Measurements from ENCODE around the gene MSI2. TPM values are rescaled to one million over a fixed set of nuclear protein-coding genes. Genes with fewer than 3 reads are reported as not detected.

Gene MSI2
- total RNA-seq, 2 experiments from 2014 or later, result 131 to 164 TPM

DNA sequence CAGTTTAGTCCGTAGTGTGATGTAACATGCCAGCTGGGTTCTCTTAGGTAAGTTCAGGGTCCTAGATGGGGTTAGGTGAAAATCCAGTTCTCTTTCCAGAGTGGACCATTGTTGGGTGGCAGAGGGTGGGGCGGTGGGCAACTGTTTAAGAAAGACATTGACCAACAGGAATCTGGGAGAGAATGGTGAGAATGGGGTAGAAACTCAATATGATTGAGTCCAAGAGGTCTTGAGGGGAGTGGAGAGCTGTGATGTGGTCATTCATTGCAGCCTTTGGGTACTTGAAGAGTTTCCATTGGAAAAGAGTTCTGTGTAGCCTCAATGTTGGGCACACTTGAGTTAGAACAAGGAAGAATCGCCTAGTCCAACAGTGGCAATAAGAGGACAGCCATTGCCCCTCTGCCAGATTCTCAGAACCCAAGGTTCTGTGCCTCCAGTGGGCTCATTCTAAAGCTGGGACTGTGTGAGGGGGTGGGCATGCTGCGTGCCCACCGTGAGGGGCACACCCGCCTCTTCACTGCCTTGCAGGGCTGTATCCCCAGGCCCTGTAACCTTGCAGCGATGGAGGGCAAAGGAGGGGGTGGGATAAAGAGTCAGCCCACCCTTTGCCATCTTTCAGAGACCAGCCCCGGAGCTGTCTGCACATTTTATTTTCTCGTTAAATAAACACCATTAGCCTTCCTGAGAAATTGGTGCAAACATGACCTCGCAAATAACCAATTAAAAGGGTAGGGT, 280.6 kb downstream of the MSI2 start:
- Histone ChIP-seq H3K9me3 (ENCODE audit: low read length) (no peaks in the 10 kb centered on the region), H4K20me1 (ENCODE audit: insufficient read depth, low read length) (no peaks in the 10 kb centered on the region), H3K4me1 (ENCODE audit: insufficient read depth, low read length, poor library complexity, severe bottlenecking) (peaks cover 25% of the 10 kb centered on the region), H3K9me2 (ENCODE audit: insufficient read depth, low read length) (no peaks in the 10 kb centered on the region), H3K4me3 (ENCODE audit: low read depth, low read length, poor library complexity, severe bottlenecking) (no peak overlapping the region), H3K36me3 (ENCODE audit: insufficient read depth, low read length) (0 out of 2 replicates have a peak, but pooled peaks cover 3% of the 10 kb centered on the region), H3K27ac (ENCODE audit: low read depth, low read length, poor library complexity, severe bottlenecking) (no peak overlapping the region), H2AFZ (ENCODE audit: low read length) (no peak overlapping the region), H3K4me2 (ENCODE audit: low read length) (no peak overlapping the region), H3K79me2 (ENCODE audit: insufficient read depth, low read depth, low read length) (no peaks in the 10 kb centered on the region)
- ChIA-PET POLR2A (interaction anchor here (0.7 to 2.7 kb wide), 3 partner anchors 13 to 96 kb away, joined by 3 to 7 read pairs (median 7); no protein-coding TSS in a partner anchor), CTCF (ENCODE audit: unreplicated experiment) (no interaction called here)
- intact Hi-C loops (cut with micrococcal nuclease; ENCODE audit: unreplicated experiment), result no loop called here
- no TSS peak for BruUV-seq (replicated peaks)
- DNase-seq (ENCODE audit: low spot score), result no peak
- TF ChIP-seq, protein P1, sequence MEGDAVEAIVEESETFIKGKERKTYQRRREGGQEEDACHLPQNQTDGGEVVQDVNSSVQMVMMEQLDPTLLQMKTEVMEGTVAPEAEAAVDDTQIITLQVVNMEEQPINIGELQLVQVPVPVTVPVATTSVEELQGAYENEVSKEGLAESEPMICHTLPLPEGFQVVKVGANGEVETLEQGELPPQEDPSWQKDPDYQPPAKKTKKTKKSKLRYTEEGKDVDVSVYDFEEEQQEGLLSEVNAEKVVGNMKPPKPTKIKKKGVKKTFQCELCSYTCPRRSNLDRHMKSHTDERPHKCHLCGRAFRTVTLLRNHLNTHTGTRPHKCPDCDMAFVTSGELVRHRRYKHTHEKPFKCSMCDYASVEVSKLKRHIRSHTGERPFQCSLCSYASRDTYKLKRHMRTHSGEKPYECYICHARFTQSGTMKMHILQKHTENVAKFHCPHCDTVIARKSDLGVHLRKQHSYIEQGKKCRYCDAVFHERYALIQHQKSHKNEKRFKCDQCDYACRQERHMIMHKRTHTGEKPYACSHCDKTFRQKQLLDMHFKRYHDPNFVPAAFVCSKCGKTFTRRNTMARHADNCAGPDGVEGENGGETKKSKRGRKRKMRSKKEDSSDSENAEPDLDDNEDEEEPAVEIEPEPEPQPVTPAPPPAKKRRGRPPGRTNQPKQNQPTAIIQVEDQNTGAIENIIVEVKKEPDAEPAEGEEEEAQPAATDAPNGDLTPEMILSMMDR (conservative IDR thresholded peaks at IDR 0.05; ENCODE audit: low read length), result no peak
- no peak for TF ChIP-seq EZH2phosphoT487 (IDR thresholded peaks at IDR 0.05; ENCODE audit: borderline replicate concordance, low read depth, low read length)

DNA sequence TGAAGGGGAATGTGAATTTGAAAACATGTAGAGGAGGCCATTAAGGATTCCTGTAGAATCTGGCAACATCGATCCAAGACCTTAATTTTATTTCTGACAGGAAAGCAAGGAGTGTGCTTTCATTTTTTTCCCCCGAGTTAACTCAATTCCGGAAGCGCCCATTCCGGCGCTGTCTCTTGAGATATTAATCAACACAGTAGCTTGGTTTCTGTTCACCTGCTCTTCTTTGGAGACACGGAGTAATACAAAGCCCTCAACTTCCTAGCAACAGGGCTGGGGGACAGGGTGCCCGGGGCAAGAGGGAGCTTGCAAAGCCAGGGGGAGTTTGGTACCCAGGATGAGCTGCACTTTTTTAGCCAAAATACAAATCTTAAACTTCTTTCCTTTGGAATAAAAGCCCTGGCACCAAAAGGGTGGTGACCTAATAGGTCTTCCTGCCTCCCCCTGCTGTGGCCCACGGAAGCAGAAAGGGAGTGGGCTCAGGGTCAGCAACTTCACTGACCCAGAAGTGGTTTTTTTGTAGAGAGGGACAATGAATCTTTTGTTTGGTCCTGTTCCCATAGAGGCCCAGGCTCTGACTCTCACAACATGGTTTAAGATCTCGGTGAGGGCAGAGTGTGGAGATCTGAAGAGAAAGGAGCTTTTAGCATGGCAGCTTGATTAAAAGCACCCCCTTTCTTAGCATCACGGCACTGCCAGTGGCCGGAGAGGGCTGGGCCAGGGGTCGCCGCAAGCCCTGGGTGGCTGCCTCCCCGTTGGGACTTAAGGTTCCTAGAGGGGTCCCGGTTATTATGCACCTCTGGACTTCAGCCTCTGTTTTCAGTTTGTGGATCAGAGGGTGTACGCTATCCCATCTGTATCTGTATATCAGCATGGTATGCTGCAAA, 281.4 kb downstream of the MSI2 start:
- no peaks in the 10 kb centered on the region for H3K36me3 ChIP-seq (ENCODE audit: insufficient read depth, low read length)
- POLR2A ChIA-PET, result interaction anchor here (0.6 to 2.7 kb wide), 3 partner anchors 12 to 97 kb away, joined by 3 to 7 read pairs (median 7); no protein-coding TSS in a partner anchor
- H2AFZ ChIP-seq (ENCODE audit: low read length), result no peak overlapping the region
- peaks cover 26% of the 10 kb centered on the region for H3K4me1 ChIP-seq (ENCODE audit: insufficient read depth, low read length, poor library complexity, severe bottlenecking)
- no peak overlapping the region for H3K4me3 ChIP-seq (ENCODE audit: low read depth, low read length, poor library complexity, severe bottlenecking)
- no TSS peak for BruUV-seq (replicated peaks)
- CTCF ChIA-PET (ENCODE audit: unreplicated experiment), result no interaction called here
- no peaks in the 10 kb centered on the region for H3K9me3 ChIP-seq (ENCODE audit: low read length)
- no peaks in the 10 kb centered on the region for H4K20me1 ChIP-seq (ENCODE audit: insufficient read depth, low read length)
- DNase-seq (ENCODE audit: low spot score), result no peak
- TF ChIP-seq, protein P1 (conservative IDR thresholded peaks at IDR 0.05; ENCODE audit: low read length), result no peak
- no peak for TF ChIP-seq EZH2phosphoT487 (IDR thresholded peaks at IDR 0.05; ENCODE audit: borderline replicate concordance, low read depth, low read length)
- no peaks in the 10 kb centered on the region for H3K9me2 ChIP-seq (ENCODE audit: insufficient read depth, low read length)
- H3K4me2 ChIP-seq (ENCODE audit: low read length), result no peak overlapping the region
- intact Hi-C loops (cut with micrococcal nuclease; ENCODE audit: unreplicated experiment), result no loop called here
- no peak overlapping the region for H3K27ac ChIP-seq (ENCODE audit: low read depth, low read length, poor library complexity, severe bottlenecking)
- H3K79me2 ChIP-seq (ENCODE audit: insufficient read depth, low read depth, low read length), result no peaks in the 10 kb centered on the region
